HUES48 (cell line): ENCODE results near the gene SLC7A6.

ENCODE experiments used
- H3K27ac ChIP-seq: one replicate; pipeline ENCODE4 v1.7.0; 2013; ENCODE audit warnings: low read depth, low read length, inconsistent platforms
- H3K27me3 ChIP-seq: 2 replicates; pipeline ENCODE4 v1.6.1; 2013; ENCODE audit warnings: mild to moderate bottlenecking, low read length; ENCODE audit not compliant: control insufficient read depth, insufficient read depth
- H3K36me3 ChIP-seq: 2 replicates; pipeline ENCODE4 v1.6.1; 2013; ENCODE audit warnings: low read length; ENCODE audit not compliant: control insufficient read depth, insufficient read depth
- H3K4me1 ChIP-seq: 2 replicates; pipeline ENCODE4 v1.6.1; 2013; ENCODE audit warnings: mild to moderate bottlenecking, low read length; ENCODE audit not compliant: control insufficient read depth, insufficient read depth
- H3K4me3 ChIP-seq: 2 replicates; pipeline ENCODE4 v1.5.1; 2013; ENCODE audit warnings: mild to moderate bottlenecking, low read depth, low read length
- H3K9ac ChIP-seq: 2 replicates; pipeline ENCODE4 v1.6.1; 2013; ENCODE audit warnings: mild to moderate bottlenecking, low read depth, low read length, moderate library complexity
- H3K9me3 ChIP-seq: 2 replicates; pipeline ENCODE4 v1.6.1; 2013; ENCODE audit warnings: low read length; ENCODE audit not compliant: control insufficient read depth, insufficient read depth

Gene SLC7A6

DNA sequence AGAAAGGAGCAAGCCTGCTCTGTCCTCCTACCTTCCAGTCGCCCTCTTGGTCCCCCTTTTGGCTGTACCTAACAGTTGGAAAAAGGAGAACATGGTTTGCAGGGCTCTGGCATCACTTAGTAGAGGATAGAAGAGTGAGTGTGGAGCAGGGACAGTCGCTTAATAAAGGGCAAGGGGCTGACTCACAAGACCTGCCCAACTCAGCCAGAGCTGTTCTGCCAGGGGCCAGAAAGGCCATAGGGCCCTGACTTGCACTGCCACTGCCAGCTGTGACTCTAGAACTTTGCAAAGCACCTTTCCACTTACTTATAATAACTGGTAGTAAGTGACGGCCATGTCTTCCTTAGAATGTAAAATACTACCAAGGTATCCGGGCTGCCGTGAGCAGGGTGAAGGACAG, 60.0 kb downstream of the SLC7A6 start:
- H3K27me3 ChIP-seq, result no peaks in the 10 kb centered on the region
- no peak overlapping the region for H3K27ac ChIP-seq
- no peak overlapping the region for H3K9ac ChIP-seq
- peaks cover 4% of the 10 kb centered on the region; the same call in 1 of the 2 replicates for H3K4me1 ChIP-seq
- no peaks in the 10 kb centered on the region for H3K9me3 ChIP-seq
- H3K4me3 ChIP-seq, result no peak overlapping the region
- H3K36me3 ChIP-seq, result peaks cover 75% of the 10 kb centered on the region

DNA sequence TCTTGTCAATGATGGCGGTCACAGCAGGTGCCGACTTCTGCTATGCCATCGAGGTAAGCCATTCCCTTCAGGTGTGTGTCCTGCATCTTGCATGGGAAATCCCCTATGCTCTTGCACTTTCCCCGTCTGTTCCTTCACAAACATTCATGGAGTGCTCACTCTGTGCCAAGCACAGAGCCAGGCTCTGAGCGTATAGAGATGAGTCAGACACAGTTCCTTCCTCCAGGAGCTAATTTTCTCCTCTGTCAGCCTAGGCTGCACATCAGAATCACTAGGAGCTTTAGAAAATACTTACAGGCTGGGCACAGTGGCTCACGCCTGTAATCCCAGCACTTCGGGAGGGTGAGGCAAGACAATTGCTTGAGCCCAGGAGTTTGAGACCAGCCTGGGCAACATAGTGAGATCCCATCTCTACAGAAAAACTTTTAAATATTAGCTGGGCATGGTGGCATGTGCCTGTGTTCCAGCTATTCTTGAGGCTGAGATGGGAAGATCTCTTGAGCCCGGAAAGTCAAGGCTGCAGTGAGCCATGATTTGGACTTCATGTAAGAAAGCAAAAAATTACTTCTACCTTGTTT, 60.5 kb downstream of the SLC7A6 start:
- peaks cover 4% of the 10 kb centered on the region; the same call in 1 of the 2 replicates for H3K4me1 ChIP-seq
- H3K27me3 ChIP-seq, result no peaks in the 10 kb centered on the region
- H3K4me3 ChIP-seq, result no peak overlapping the region
- H3K36me3 ChIP-seq, result peaks cover 74% of the 10 kb centered on the region
- H3K9ac ChIP-seq, result no peak overlapping the region
- H3K9me3 ChIP-seq, result no peaks in the 10 kb centered on the region
- no peak overlapping the region for H3K27ac ChIP-seq

DNA sequence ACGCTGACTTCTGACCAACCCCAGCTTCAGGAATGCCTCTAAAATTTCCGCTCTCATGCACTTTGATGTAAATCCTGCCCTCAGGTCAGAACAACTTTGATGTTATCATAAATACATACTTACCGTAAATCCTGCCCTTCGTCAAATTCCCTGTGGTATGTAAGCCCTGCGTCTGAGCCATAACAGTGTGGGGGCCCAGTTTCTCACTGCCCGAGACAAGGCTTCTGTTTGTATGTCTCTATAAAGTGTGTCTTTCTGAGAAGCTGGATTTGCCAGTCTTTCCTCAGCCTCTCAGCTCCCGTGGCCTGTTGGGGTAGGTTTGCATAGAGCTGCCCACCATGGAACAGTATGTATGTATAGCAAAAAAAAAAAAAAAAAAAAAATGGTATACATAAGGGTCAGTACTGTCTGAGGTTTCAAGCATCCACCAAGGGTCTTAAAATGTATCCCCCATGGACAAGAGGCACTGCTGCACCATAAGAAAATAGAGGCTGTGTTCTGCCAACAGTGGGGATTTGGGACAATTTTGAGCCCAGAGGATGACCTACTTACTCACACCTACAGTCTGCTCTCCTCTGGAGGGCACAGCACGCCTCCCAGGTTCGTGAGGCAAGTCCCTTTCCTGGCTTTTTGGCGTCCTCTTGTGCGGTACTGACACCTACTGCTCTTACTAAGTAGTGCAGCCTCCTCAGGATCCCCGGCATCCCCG, 64.0 kb downstream of the SLC7A6 start:
- Histone ChIP-seq H3K27ac (no peak overlapping the region), H3K27me3 (no peaks in the 10 kb centered on the region), H3K9me3 (no peaks in the 10 kb centered on the region), H3K4me1 (peaks cover 4% of the 10 kb centered on the region; the same call in 1 of the 2 replicates), H3K4me3 (no peak overlapping the region), H3K9ac (no peak overlapping the region), H3K36me3 (peaks cover 75% of the 10 kb centered on the region)

DNA sequence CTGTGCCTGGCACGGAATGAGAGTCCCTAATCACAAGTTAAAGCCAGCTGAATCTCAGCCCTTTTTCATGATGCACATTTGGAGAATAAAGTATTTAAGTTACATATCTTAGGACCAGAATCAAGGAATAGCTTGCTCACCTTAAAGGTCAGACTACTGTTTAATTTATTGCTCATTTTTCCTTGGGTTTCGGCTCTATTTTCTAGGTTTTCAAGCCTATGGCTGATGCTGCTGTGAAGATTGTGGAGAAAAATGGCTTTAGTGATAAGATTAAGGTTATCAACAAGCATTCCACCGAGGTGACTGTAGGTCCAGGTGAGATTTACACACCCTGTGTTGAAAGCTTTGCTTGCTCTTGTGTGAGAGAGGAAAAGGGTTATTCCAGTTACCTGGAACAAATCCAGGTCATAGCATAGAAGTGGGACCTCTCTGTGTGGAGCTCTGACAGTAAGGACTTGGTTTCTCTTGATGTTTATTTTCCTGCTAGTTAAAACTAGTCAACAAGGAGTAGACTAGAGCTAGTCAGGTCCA, 64.6 kb downstream of the SLC7A6 start:
- Histone ChIP-seq H3K9ac (no peak overlapping the region), H3K27ac (no peak overlapping the region), H3K4me1 (peaks cover 4% of the 10 kb centered on the region; the same call in 1 of the 2 replicates), H3K4me3 (no peak overlapping the region), H3K36me3 (peaks cover 75% of the 10 kb centered on the region), H3K27me3 (no peaks in the 10 kb centered on the region), H3K9me3 (no peaks in the 10 kb centered on the region)

DNA sequence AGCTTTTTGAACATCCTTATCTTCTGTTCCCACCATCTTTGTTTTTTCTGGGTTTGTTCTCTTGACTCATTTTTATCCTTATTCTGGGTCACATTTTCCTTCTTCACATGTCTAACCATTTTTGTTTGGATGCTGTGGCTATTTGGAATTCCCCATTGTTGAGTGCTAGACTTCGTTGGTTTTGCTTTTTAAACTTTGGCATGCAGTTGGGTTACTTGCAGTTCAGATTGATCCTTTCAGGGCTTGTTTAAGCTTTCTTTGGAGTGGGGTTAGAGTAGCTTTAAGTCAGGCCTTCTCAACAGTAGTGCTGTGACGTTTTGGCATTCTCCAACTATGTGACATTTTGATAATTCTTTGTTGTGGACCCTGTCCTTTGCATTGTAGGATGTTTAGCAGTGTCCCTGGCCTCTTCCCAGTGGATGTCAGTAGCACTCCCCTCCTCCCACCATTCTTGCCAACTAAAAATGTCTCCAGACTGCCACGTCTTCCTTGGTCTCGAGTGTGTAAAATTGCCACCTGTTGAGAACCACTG, 67.6 kb downstream of the SLC7A6 start:
- Histone ChIP-seq H3K4me1 (peaks cover 4% of the 10 kb centered on the region; the same call in 1 of the 2 replicates), H3K27ac (peak overlapping the region; percentile 54), H3K36me3 (peaks cover 62% of the 10 kb centered on the region), H3K9me3 (no peaks in the 10 kb centered on the region), H3K4me3 (no peak overlapping the region), H3K9ac (no peak overlapping the region), H3K27me3 (no peaks in the 10 kb centered on the region)

DNA sequence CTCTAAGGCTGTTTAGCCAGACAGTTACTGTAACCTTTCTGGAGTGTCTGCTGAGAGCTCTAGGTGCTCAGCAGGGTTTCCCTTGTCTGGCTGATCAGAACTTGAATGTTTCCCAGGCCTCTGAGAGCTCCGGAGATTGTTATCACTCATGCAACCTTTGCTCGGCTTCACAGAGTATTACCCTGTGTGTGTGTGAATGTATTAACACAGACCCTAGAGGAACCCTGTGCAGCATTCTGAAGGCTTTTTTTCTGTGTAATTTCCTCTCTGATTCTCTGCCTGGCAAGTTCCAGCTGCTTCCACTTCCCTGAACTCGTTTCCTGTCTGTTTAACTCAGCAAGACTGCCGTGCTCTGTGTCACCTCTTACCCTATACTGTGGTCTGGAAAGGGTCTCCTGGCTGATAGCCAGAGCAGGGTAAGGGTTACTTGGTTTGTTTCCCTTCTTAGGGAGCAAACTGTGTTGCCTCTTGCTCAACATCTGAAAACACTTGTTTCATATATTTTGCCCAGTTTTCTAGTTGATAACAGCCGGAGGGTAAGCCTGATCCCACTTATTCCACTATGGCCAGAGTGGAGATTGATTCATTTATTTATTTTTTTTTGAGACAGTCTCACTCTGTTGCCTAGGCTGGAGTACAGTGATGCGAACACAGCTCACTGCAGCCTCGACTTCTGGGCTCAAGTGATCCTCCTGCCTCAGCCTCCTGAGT, 68.2 kb downstream of the SLC7A6 start:
- Histone ChIP-seq H3K36me3 (peaks cover 65% of the 10 kb centered on the region), H3K27me3 (no peaks in the 10 kb centered on the region), H3K9ac (no peak overlapping the region), H3K9me3 (no peaks in the 10 kb centered on the region), H3K27ac (peak overlapping the region; percentile 54), H3K4me1 (peaks cover 4% of the 10 kb centered on the region; the same call in 1 of the 2 replicates), H3K4me3 (no peak overlapping the region)

DNA sequence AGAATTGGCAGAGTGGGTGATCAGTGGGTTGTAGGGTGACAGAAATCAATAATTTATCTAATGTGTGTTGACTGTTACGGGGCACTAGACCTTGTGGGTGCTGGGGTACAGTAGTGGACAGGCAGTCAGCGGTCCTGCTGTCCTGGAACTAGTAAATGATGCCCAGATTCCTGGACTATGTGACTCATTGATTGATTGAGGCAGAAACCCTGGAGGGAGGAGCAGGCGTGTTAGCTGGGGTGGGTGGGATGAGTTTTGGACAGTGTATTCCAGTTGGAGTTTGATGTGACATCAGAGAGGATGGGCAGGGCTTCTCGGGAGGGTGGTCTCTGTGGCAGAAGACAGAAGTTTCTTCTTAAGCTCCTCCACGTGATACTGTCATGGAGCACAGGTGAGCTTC, 70.8 kb downstream of the SLC7A6 start:
- Histone ChIP-seq H3K4me3 (no peak overlapping the region), H3K9ac (no peak overlapping the region), H3K9me3 (no peaks in the 10 kb centered on the region), H3K4me1 (no peaks in the 10 kb centered on the region), H3K27ac (no peak overlapping the region), H3K36me3 (peaks cover 78% of the 10 kb centered on the region), H3K27me3 (no peaks in the 10 kb centered on the region)

DNA sequence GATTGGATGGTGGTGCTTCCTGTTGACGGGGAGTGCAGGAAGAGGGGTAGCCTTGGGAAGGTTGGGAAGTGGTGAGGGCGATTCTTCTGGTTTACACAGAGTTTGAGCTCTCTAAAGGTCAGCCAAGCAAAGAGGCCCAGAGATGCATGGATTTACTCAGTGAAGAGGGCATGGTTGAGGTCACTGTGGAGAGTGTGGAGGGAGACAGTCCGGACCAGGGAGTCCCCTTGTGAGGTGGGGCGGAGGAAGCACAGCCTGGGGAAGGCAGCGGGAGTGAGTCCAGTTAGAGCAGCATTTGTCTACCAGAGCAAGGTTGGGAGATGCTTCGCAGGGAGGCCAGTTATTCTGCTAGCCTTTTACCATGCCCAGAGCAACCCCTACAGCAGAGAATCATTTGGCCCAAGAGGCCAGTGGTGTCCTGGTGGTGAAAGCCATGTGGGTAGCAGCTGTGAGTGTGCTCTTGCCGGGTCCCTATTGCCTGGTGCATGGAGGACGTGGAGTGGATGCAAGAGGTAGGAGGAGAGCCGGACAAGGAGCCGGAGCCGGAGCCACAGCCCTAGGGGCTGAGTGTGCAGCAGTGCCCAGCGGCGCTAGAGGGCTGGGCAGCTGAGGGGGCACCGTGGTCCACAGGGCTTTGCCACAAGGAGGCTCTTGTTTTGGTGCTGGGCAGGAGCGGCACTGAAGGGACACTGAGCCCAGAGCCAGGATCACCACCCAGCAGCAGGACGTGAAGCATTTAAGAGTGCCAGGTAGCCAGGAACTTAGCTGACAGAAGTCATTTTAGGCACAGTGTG, 74.2 kb downstream of the SLC7A6 start:
- H3K9me3 ChIP-seq, result no peaks in the 10 kb centered on the region
- H3K27me3 ChIP-seq, result no peaks in the 10 kb centered on the region
- no peak overlapping the region for H3K27ac ChIP-seq
- H3K36me3 ChIP-seq, result peaks cover 78% of the 10 kb centered on the region
- H3K9ac ChIP-seq, result no peak overlapping the region
- H3K4me3 ChIP-seq, result no peak overlapping the region
- no peaks in the 10 kb centered on the region for H3K4me1 ChIP-seq

- Histone ChIP-seq H3K36me3 (peaks cover 77% of the 10 kb centered on the region), H3K9me3 (no peaks in the 10 kb centered on the region), H3K27ac (no peak overlapping the region), H3K4me3 (no peak overlapping the region), H3K9ac (no peak overlapping the region), H3K4me1 (no peaks in the 10 kb centered on the region), H3K27me3 (no peaks in the 10 kb centered on the region)
Observed at GRCh38 chr16:68339214-68339613, 74.9 kb downstream of the SLC7A6 start.

DNA sequence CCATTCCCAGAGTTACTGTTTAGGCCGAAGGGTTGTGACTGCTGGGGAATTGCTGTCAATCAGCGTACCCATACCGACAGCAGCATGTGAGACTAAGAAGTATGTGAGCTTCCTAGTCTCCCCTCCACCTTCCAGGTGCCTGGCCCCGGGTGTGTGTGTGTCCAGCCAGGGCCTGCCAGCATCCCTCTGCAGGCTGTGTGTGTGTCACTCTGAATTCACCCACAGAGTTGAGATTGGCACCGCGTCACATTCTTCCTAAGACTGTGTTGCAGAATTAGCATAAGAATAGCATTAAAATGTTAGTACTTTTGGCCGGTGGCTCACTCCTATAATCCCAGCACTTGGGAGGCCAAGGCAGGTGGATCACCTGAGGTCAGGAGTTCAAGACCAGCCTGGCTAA, 78.3 kb downstream of the SLC7A6 start:
- Histone ChIP-seq H3K27me3 (no peaks in the 10 kb centered on the region), H3K4me1 (no peaks in the 10 kb centered on the region), H3K36me3 (peaks cover 90% of the 10 kb centered on the region), H3K9ac (no peak overlapping the region), H3K27ac (no peak overlapping the region), H3K9me3 (no peaks in the 10 kb centered on the region), H3K4me3 (no peak overlapping the region)
